Endothelial cell of umbilical vein (primary cell): ENCODE measurements around the gene RAB40C. TPM values are rescaled to one million over a fixed set of nuclear protein-coding genes. Genes with fewer than 3 reads are reported as not detected.

Experiments used
- BruUV-seq: library from RNA; stranded (reverse); fragments of 400-500 nt; replicated peaks from 2 replicates; lab custom pipeline; 2021; lab: Mats Ljungman, UMichigan
- CTCF ChIA-PET: fragments of 300-600, 350-600 bp; sonication (Branson Sonifier 250); formaldehyde crosslinking; loops from one replicate; lab custom pipeline; 2021; ENCODE audit warnings: antibody characterized with exemption, inconsistent platforms; lab: Charles Lee
- POLR2A ChIA-PET: fragments of 300-600, 350-600 bp; sonication (Branson Sonifier 250); formaldehyde crosslinking; loops from one replicate; lab custom pipeline; 2021; ENCODE audit warnings: antibody characterized with exemption, inconsistent platforms; lab: Charles Lee
- DNase-seq: peaks from one replicate; pipeline ENCODE4 v3.0.0-alpha.2; 2011; ENCODE audit warnings: low read depth, low spot score
- FAIRE-seq: peaks from 2 replicates; lab custom pipeline; 2011; peaks lifted over from hg19 to GRCh38; lab: Jason Lieb, UNC
- H2AFZ ChIP-seq: 2 replicates; pipeline ENCODE4 v1.6.0; 2012; ENCODE audit warnings: low read depth, low read length, control low read depth, inconsistent platforms
- H3K27ac ChIP-seq: 2 replicates; pipeline ENCODE4 v1.5.1; 2011; ENCODE audit warnings: low read depth, mild to moderate bottlenecking, control low read depth, low read length, moderate library complexity; ENCODE audit not compliant: insufficient read depth
- H3K27me3 ChIP-seq, 2 experiments: 2 replicates each; pipeline versions ENCODE4 v1.6.0 to v1.6.1; 2011; ENCODE audit warnings: low read length in 2 of 2, mixed read lengths in 1 of 2; ENCODE audit not compliant: control insufficient read depth in 2 of 2, insufficient read depth in 2 of 2
- H3K36me3 ChIP-seq, 2 experiments: 2 replicates in 1 of 2; 3 replicates in 1 of 2; pipeline ENCODE4 v1.5.1; 2011; ENCODE audit warnings: low read length in 2 of 2, mild to moderate bottlenecking in 1 of 2, moderate library complexity in 1 of 2; ENCODE audit not compliant: control insufficient read depth in 2 of 2, insufficient read depth in 2 of 2; ENCODE audit errors: extremely low read depth in 1 of 2
- H3K4me1 ChIP-seq: 3 replicates; pipeline ENCODE4 v1.5.1; 2011; ENCODE audit warnings: mild to moderate bottlenecking, low read length; ENCODE audit not compliant: control insufficient read depth, insufficient read depth; ENCODE audit errors: extremely low read depth
- H3K4me2 ChIP-seq: 2 replicates; pipeline ENCODE4 v1.6.1; 2011; ENCODE audit warnings: low read length, control low read depth, mixed read lengths; ENCODE audit not compliant: insufficient read depth
- H3K4me3 ChIP-seq, 3 experiments: fragments of 200-600 bp in 1 of 3; sonication (generic), shearing (Covaris generic) in 1 of 3; replicated peaks in 1 of 3; 2 replicates each; pipeline ENCODE4 v1.5.1; 2011 to 2016; ENCODE audit warnings: control low read depth in 3 of 3, low read length in 3 of 3, mild to moderate bottlenecking in 2 of 3, inconsistent platforms in 1 of 3, low read depth in 1 of 3, moderate library complexity in 1 of 3; ENCODE audit not compliant: insufficient read depth in 1 of 3
- H3K79me2 ChIP-seq: 2 replicates; pipeline ENCODE4 v1.6.0; 2012; ENCODE audit warnings: low read length, inconsistent platforms; ENCODE audit not compliant: control insufficient read depth, insufficient read depth
- H3K9ac ChIP-seq: replicated peaks from 2 replicates; pipeline ENCODE3; 2011; ENCODE audit warnings: low read length, control low read depth; ENCODE audit not compliant: insufficient read depth; ENCODE audit errors: extremely low read depth
- H3K9me1 ChIP-seq: replicated peaks from 3 replicates; pipeline ENCODE4 v1.6.0; 2011; ENCODE audit warnings: mild to moderate bottlenecking, low read length; ENCODE audit not compliant: control insufficient read depth, insufficient read depth; ENCODE audit errors: extremely low read depth
- H3K9me3 ChIP-seq: replicated peaks from 2 replicates; pipeline ENCODE4 v1.5.1; 2012; ENCODE audit warnings: low read length, inconsistent platforms; ENCODE audit not compliant: control insufficient read depth, insufficient read depth
- H4K20me1 ChIP-seq: replicated peaks from 2 replicates; pipeline ENCODE3; 2011; ENCODE audit warnings: mild to moderate bottlenecking, low read length; ENCODE audit not compliant: control insufficient read depth, insufficient read depth; ENCODE audit errors: extremely low read depth
- CTCF ChIP-seq, 2 donors: IDR thresholded peaks; 1 replicate in 1 of 2; 2 replicates in 1 of 2; pipeline ENCODE4 v1.5.1; 2011; ENCODE audit warnings: low read length in 2 of 2, mild to moderate bottlenecking in 2 of 2, moderate library complexity in 2 of 2, control low read depth in 1 of 2, inconsistent platforms in 1 of 2, low read depth in 1 of 2; ENCODE audit not compliant: insufficient read depth in 1 of 2; ENCODE audit errors: extremely low read depth in 1 of 2
- EZH2 ChIP-seq: IDR thresholded peaks from 2 replicates; pipeline ENCODE4 v1.6.1; 2012; ENCODE audit warnings: borderline replicate concordance, low read depth, mild to moderate bottlenecking, moderate library complexity, low read length, inconsistent platforms; ENCODE audit not compliant: severe bottlenecking
- FOS ChIP-seq: IDR thresholded peaks from 2 replicates; pipeline ENCODE4 v1.6.1; 2011; ENCODE audit warnings: mild to moderate bottlenecking, low read length, moderate library complexity, borderline replicate concordance; ENCODE audit not compliant: insufficient read depth
- GATA2 ChIP-seq: IDR thresholded peaks from 2 replicates; pipeline ENCODE4 v1.7.0; 2011; ENCODE audit warnings: low read depth, mild to moderate bottlenecking, moderate library complexity, mixed read lengths, low read length; ENCODE audit not compliant: insufficient read length, insufficient read depth
- JUN ChIP-seq: IDR thresholded peaks from 2 replicates; pipeline ENCODE4 v1.6.1; 2011; ENCODE audit warnings: borderline replicate concordance, low read depth; ENCODE audit not compliant: insufficient read length, insufficient read depth
- MYC ChIP-seq: IDR thresholded peaks from one replicate; pipeline ENCODE4 v1.6.1; 2011; ENCODE audit warnings: mild to moderate bottlenecking, low read depth, low read length
- POLR2A ChIP-seq: IDR thresholded peaks from 2 replicates; pipeline ENCODE4 v1.6.1; 2012; ENCODE audit warnings: low read depth, mild to moderate bottlenecking, control low read depth, low read length
- dilution Hi-C: fragments of 300-500 bp; cut with MboI; formaldehyde crosslinking; loops from one replicate; pipeline ENCODE4 v1.15.0; 2019; ENCODE audit warnings: low sequenced_read_pairs; ENCODE audit not compliant: extremely low pct_ligation_motif_present
- intact Hi-C: fragments of 100-400 bp; cut with micrococcal nuclease; formaldehyde crosslinking; loops from one replicate; pipeline ENCODE4 v1.10.0; 2022
- polyA plus RNA-seq, 4 experiments: library from polyadenylated mRNA; depleted of rRNA in 3 of 4; stranded (reverse) in 3 of 4; unstranded in 1 of 4; fragments of >200 nt; gene quantifications; 2 replicates each; pipeline versions ENCODE4 v1.2.1 to v1.2.3, GENCODE V29; 2011 to 2012; ENCODE audit warnings: missing spikeins in 1 of 4
- total RNA-seq: library from RNA; stranded (reverse); gene quantifications from 2 replicates; pipeline ENCODE4 v1.2.3, GENCODE V29; 2021
- TF ChIP-seq, protein P1 (sequence below): IDR thresholded peaks from 2 replicates; pipeline ENCODE4 v1.6.1; 2011; ENCODE audit not compliant: insufficient read depth, insufficient read length

RAB40C gene
- total and polyA plus RNA-seq, 2 donors (not counting 3 experiments of a cell fraction or from before 2014, with no cell fraction given) = 12.4 to 18.8 TPM

- Histone ChIP-seq H3K27me3 (no peaks in the 10 kb centered on the region), H3K9ac (no peak overlapping the region), H3K36me3 (no peaks in the 10 kb centered on the region), H3K79me2 (no peaks in the 10 kb centered on the region), H3K4me2 (peak overlapping the region; percentile 4), H3K4me1 (peaks cover 9% of the 10 kb centered on the region), H3K4me3 (peak overlapping the region; percentile 32 to 52 (median 36)), H3K9me3 (no peaks in the 10 kb centered on the region), H3K27ac (no peak overlapping the region), H2AFZ (peak overlapping the region; percentile 48), H4K20me1 (no peaks in the 10 kb centered on the region), H3K9me1 (no peaks in the 10 kb centered on the region)
- BruUV-seq = no TSS peak
- intact Hi-C loops = no loop called here
- no peak for DNase-seq
- FAIRE-seq = no peak
- ChIA-PET CTCF (interaction anchor here (1.0 to 1.1 kb wide), 2 partner anchors 17 to 18 kb away, joined by 3 read pairs; no protein-coding TSS in a partner anchor), POLR2A (no interaction called here)
- TF ChIP-seq, protein P1, sequence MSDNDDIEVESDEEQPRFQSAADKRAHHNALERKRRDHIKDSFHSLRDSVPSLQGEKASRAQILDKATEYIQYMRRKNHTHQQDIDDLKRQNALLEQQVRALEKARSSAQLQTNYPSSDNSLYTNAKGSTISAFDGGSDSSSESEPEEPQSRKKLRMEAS = no peak
- TF ChIP-seq CTCF (IDR thresholded peaks at IDR 0.05; ENCODE audit: extremely low read depth in 1 of 2, insufficient read depth in 1 of 2, low read depth in 1 of 2, low read length in 2 of 2) = no peak
- no peak for TF ChIP-seq POLR2A
- no peak for TF ChIP-seq FOS
- no peak for TF ChIP-seq MYC
- TF ChIP-seq EZH2 = no peak
- no peak for TF ChIP-seq GATA2
- no peak for TF ChIP-seq JUN
- dilution Hi-C loops = no loop called here
Measured at GRCh38 chr16:642189-643049, 52.6 kb downstream of the RAB40C start.
